Endothelial cell (in vitro differentiated cells): ENCODE measurements around the gene INTS11. TPM values are rescaled to one million over a fixed set of nuclear protein-coding genes. Genes with fewer than 3 reads are reported as not detected.

Source experiments
- DNase-seq: peaks from one replicate; pipeline ENCODE4 v3.0.0; 2021; ENCODE audit warnings: low spot score
- H3K27ac Mint-ChIP-seq: one replicate; pipeline ENCODE4 v1.8.0; 2021; ENCODE audit warnings: mixed read lengths, inconsistent platforms; ENCODE audit not compliant: unreplicated experiment
- H3K27me3 Mint-ChIP-seq: one replicate; pipeline ENCODE4 v1.8.0; 2021; ENCODE audit warnings: mild to moderate bottlenecking, moderate library complexity, mixed read lengths, inconsistent platforms; ENCODE audit not compliant: unreplicated experiment
- H3K36me3 Mint-ChIP-seq: one replicate; pipeline ENCODE4 v1.8.0; 2021; ENCODE audit warnings: mild to moderate bottlenecking, low read depth, mixed read lengths, inconsistent platforms; ENCODE audit not compliant: unreplicated experiment
- H3K4me1 Mint-ChIP-seq: one replicate; pipeline ENCODE4 v1.8.0; 2021; ENCODE audit warnings: mild to moderate bottlenecking, mixed read lengths, inconsistent platforms; ENCODE audit not compliant: unreplicated experiment
- H3K4me3 Mint-ChIP-seq: one replicate; pipeline ENCODE4 v1.8.0; 2021; ENCODE audit warnings: mild to moderate bottlenecking, mixed read lengths, inconsistent platforms; ENCODE audit not compliant: unreplicated experiment
- H3K9me3 Mint-ChIP-seq: one replicate; pipeline ENCODE4 v1.8.0; 2021; ENCODE audit warnings: mixed read lengths, inconsistent platforms; ENCODE audit not compliant: unreplicated experiment
- CTCF ChIP-seq: fragments of 200-600 bp; sonication (generic); IDR thresholded peaks from one replicate; pipeline ENCODE4 v1.5.0; 2021; ENCODE audit warnings: antibody characterized with exemption; ENCODE audit not compliant: unreplicated experiment
- total RNA-seq: library from RNA; stranded (reverse); fragmentation: NEBNext Ultra II Directional; extraction: Animal tissue kit (Norgen Biotek cat#: 25700); gene quantifications from one replicate; pipeline ENCODE4 v1.2.1, GENCODE V29; 2021; ENCODE audit not compliant: unreplicated experiment

Gene INTS11
- total RNA-seq, 1 donor from 2014 or later, result 104 TPM

- no peak for TF ChIP-seq CTCF
- Mint-ChIP-seq H3K4me1 (no peaks in the 10 kb centered on the region), H3K27me3 (peaks cover 24% of the 10 kb centered on the region), H3K27ac (no peak overlapping the region), H3K4me3 (no peak overlapping the region), H3K36me3 (no peaks in the 10 kb centered on the region), H3K9me3 (no peaks in the 10 kb centered on the region)
- DNase-seq, result no peak
Measured at GRCh38 chr1:1357871-1358432, 33.5 kb upstream of the INTS11 start.

GRCh38 chr1:1356796-1357401 is 32.4 kb upstream of the INTS11 start:
- H3K4me1 Mint-ChIP-seq, result peaks cover 4% of the 10 kb centered on the region
- no peak overlapping the region for H3K27ac Mint-ChIP-seq
- H3K9me3 Mint-ChIP-seq, result no peaks in the 10 kb centered on the region
- peaks cover 6% of the 10 kb centered on the region for H3K36me3 Mint-ChIP-seq
- DNase-seq, result no peak
- TF ChIP-seq CTCF, result no peak
- peaks cover 33% of the 10 kb centered on the region for H3K27me3 Mint-ChIP-seq
- H3K4me3 Mint-ChIP-seq, result no peak overlapping the region

- H3K4me1 Mint-ChIP-seq, result peaks cover 4% of the 10 kb centered on the region
Measured at GRCh38 chr1:1356166-1356795, 31.8 kb upstream of the INTS11 start.

GRCh38 chr1:1355416-1355815 is 31.0 kb upstream of the INTS11 start:
- peaks cover 6% of the 10 kb centered on the region for H3K36me3 Mint-ChIP-seq
- peaks cover 4% of the 10 kb centered on the region for H3K4me1 Mint-ChIP-seq
- peak; percentile 44 for DNase-seq
- TF ChIP-seq CTCF, result no peak
- H3K9me3 Mint-ChIP-seq, result no peaks in the 10 kb centered on the region
- no peak overlapping the region for H3K27ac Mint-ChIP-seq
- no peak overlapping the region for H3K4me3 Mint-ChIP-seq
- H3K27me3 Mint-ChIP-seq, result peaks cover 24% of the 10 kb centered on the region

More at GRCh38 chr1:1356166-1356795, 31.8 kb upstream of the INTS11 start:
- no peak overlapping the region for H3K27ac Mint-ChIP-seq
- TF ChIP-seq CTCF, result no peak
- H3K36me3 Mint-ChIP-seq, result peaks cover 6% of the 10 kb centered on the region
- no peak for DNase-seq
- H3K4me3 Mint-ChIP-seq, result no peak overlapping the region
- H3K9me3 Mint-ChIP-seq, result no peaks in the 10 kb centered on the region
- peaks cover 29% of the 10 kb centered on the region for H3K27me3 Mint-ChIP-seq
